Right lobe of liver (tissue), 6 donors: Measurements from ENCODE around the gene PSMG3. TPM values are rescaled to one million over a fixed set of nuclear protein-coding genes. Genes with fewer than 3 reads are reported as not detected.

Source experiments
- ATAC-seq, 4 donors: fragments of 200-7000 bp; cut with Tn5 transposase; one replicate each; pipeline ENCODE4 v1.9.1; 2020; ENCODE audit warnings: mild to moderate bottlenecking in 4 of 4, moderate library complexity in 4 of 4
- DNase-seq, 3 donors: peaks; one replicate each; pipeline ENCODE4 v3.0.0-alpha.2; 2020
- H3K27ac ChIP-seq, 3 donors: fragments of 200-600 bp; one replicate each; pipeline ENCODE4 v1.8.0; 2022
- H3K27me3 ChIP-seq, 2 donors: fragments of 200-600 bp; one replicate each; pipeline ENCODE4 v1.8.0; 2022
- H3K36me3 ChIP-seq, 4 donors: fragments of 200-600 bp; sonication (generic) in 1 of 4; one replicate each; pipeline versions ENCODE4 v1.5.1 to v1.8.0; 2017 to 2022; ENCODE audit warnings: control low read depth in 1 of 4
- H3K4me1 ChIP-seq, 4 donors: fragments of 200-600 bp; sonication (generic) in 1 of 4; one replicate each; pipeline versions ENCODE4 v1.5.1 to v1.8.0; 2017 to 2022; ENCODE audit warnings: control low read depth in 1 of 4
- H3K4me3 ChIP-seq, 3 donors: fragments of 200-600 bp; one replicate each; pipeline ENCODE4 v1.8.0; 2022
- H3K9me3 ChIP-seq, 4 donors: fragments of 200-600 bp; sonication (generic) in 1 of 4; one replicate each; pipeline versions ENCODE4 v1.5.1 to v1.8.0; 2017 to 2022; ENCODE audit warnings: control low read depth in 1 of 4
- CTCF ChIP-seq, 4 donors: fragments of 200-600 bp in 3 of 4; fragments of 450-650 bp in 1 of 4; IDR thresholded peaks; one replicate each; pipeline versions ENCODE4 v1.5.1 to v1.8.0; 2016 to 2022; ENCODE audit warnings: antibody characterized with exemption in 4 of 4, mild to moderate bottlenecking in 2 of 4
- POLR2A ChIP-seq: fragments of 450-650 bp; IDR thresholded peaks from one replicate; pipeline ENCODE4 v1.6.1; 2017; ENCODE audit warnings: antibody characterized with exemption, mild to moderate bottlenecking
- WGBS: methylation state at CpG from one replicate; pipeline ENCODE4 v1.1.6; 2018; ENCODE audit warnings: low coverage, low lambda C conversion rate; ENCODE audit not compliant: insufficient coverage; ENCODE audit errors: missing lambda C conversion rate; 5-methylcytosine and 5-hydroxymethylcytosine counted together
- intact Hi-C, 2 donors: fragments of 100-400 bp; cut with DNase I; formaldehyde crosslinking; loops; one replicate each; pipeline versions ENCODE4 v1.11.2 to v1.14.1; 2022
- total RNA-seq, 6 experiments: library from RNA; depleted of rRNA in 2 of 6; stranded (reverse); fragments of >200 nt in 2 of 6; fragmentation: NEBNext Ultra II Directional in 3 of 6; extraction: Animal tissue kit (Norgen Biotek cat#: 25700) in 3 of 6; gene quantifications; one replicate each; pipeline versions ENCODE4 v1.1.0 to v1.2.4, GENCODE V29; 2016 to 2023
- donor health status: DM: no; HTN: yes; CAD: no.
- donor health status: DM: no; HTN: no; CAD: no.
- donor health status: DM: no; HTN: no; CAD: no.
- donor health status: DM: no; HTN: yes; CAD: no.
- donor health status: DM: no; HTN: yes; CAD: no.

The PSMG3 gene
- total RNA-seq, 6 experiments from 2014 or later = 7.6 to 28.1 (median 9.2) TPM

DNA sequence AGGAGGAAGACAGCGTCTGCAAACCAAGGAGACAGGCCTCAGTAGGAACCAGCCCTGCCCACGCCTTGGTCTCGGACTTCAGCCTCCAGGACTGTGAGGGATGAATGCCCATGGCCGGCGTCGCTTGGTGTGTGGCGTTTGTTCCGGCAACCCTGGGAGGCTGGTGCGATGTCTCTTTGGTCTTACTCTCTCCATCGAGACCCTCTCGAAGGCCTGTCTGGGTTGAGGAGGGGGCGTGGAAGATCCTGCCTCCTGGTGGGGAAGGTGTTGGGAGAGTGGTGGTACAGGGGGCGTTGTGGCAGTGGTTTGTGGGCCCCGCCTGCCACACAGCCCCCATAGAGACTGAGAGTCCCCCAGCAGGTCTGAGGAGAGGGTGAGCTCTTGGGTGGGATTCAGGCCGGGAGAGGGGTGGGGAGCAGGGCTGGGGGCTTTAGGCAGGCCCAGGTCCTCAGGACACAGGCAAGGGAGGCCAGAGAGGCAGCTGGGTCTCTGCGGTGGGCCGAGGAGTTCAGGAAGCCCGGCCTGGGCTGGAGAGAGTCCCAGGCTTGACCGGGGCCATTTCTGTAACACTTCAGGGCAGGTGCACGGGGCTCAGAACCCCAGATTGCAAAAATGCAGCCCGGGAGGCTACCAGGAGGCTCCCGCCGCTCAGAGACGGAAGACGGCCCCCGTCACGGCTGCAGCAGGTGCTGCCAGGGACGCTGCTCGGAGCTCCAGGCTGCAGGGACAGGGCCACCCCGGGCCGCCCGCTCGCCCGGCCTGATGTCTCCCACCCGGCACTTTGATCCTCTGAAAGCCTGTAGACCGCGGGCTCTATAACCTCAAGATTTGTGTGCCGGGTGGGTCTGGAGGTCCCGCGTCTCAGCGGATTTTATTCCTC, 33.8 kb upstream of the PSMG3 start:
- Histone ChIP-seq H3K4me1 (no peaks in the 10 kb centered on the region), H3K9me3 (no peaks in the 10 kb centered on the region), H3K36me3 (no peaks in the 10 kb centered on the region), H3K27me3 (no peaks in the 10 kb centered on the region), H3K4me3 (no peak overlapping the region), H3K27ac (no peak overlapping the region)
- TF ChIP-seq CTCF (IDR thresholded peaks at IDR 0.05) (no peak), POLR2A (no peak)
- ATAC-seq = no peak
- DNase-seq = no peak
- WGBS = 62% methylated on average over 8 of the region's 41 CpGs
- intact Hi-C loops = no loop called here

- no peaks in the 10 kb centered on the region for H3K9me3 ChIP-seq
- no peak overlapping the region for H3K4me3 ChIP-seq
- ATAC-seq (no peak), DNase-seq (no peak)
- 83% methylated on average over 2 of the region's 15 CpGs for WGBS
- TF ChIP-seq POLR2A = no peak
- no peak for TF ChIP-seq CTCF (IDR thresholded peaks at IDR 0.05)
- intact Hi-C loops = no loop called here
- no peaks in the 10 kb centered on the region for H3K36me3 ChIP-seq
- no peaks in the 10 kb centered on the region for H3K27me3 ChIP-seq
- H3K27ac ChIP-seq = no peak overlapping the region
- H3K4me1 ChIP-seq = no peaks in the 10 kb centered on the region
These were observed 32.6 kb upstream of the PSMG3 start for GRCh38 chr7:1602386-1602785.

- Histone ChIP-seq H3K27me3 (no peaks in the 10 kb centered on the region), H3K4me3 (no peak overlapping the region), H3K9me3 (no peaks in the 10 kb centered on the region), H3K36me3 (no peaks in the 10 kb centered on the region), H3K4me1 (no peaks in the 10 kb centered on the region), H3K27ac (no peak overlapping the region)
- no peak for DNase-seq
- intact Hi-C loops = no loop called here
- 80% methylated on average over 3 of the region's 24 CpGs for WGBS
- no peak for TF ChIP-seq CTCF (IDR thresholded peaks at IDR 0.05)
- no peak for TF ChIP-seq POLR2A
- no peak for ATAC-seq
These were observed 32.1 kb upstream of the PSMG3 start for GRCh38 chr7:1601956-1602355.

- intact Hi-C loops = no loop called here
- Histone ChIP-seq H3K4me3 (no peak overlapping the region), H3K27me3 (no peaks in the 10 kb centered on the region), H3K4me1 (no peaks in the 10 kb centered on the region), H3K36me3 (no peaks in the 10 kb centered on the region), H3K27ac (no peak overlapping the region), H3K9me3 (no peaks in the 10 kb centered on the region)
- WGBS = 78% methylated on average over 5 of the region's 29 CpGs
- ATAC-seq (no peak), DNase-seq (no peak)
- TF ChIP-seq CTCF (IDR thresholded peaks at IDR 0.05) (no peak), POLR2A (no peak)
These were observed 30.0 kb upstream of the PSMG3 start for GRCh38 chr7:1599640-1600395.
